Measurements from ENCODE around the gene PLAAT3.

PLAAT3 gene

GRCh38 chr11:63599211-63600122 lies 14.8 kb downstream of the PLAAT3 start:
- Histone ChIP-seq H3K9ac (ENCODE audit: low read length) (no peak overlapping the region), H3K9me3 (ENCODE audit: insufficient read depth, low read length) (no peaks in the 10 kb centered on the region), H3K36me3 (replicated peaks; ENCODE audit: low read depth, low read length) (no peaks in the 10 kb centered on the region), H3K27ac (ENCODE audit: low read length) (no peak overlapping the region), H3K4me1 (ENCODE audit: low read length) (peaks cover 2% of the 10 kb centered on the region), H3K79me2 (ENCODE audit: low read length) (0 out of 2 replicates have a peak, but pooled peaks cover 3% of the 10 kb centered on the region), H3K4me2 (ENCODE audit: low read length) (no peak overlapping the region), H2AFZ (ENCODE audit: low read depth, low read length) (no peak overlapping the region), H3K4me3 (ENCODE audit: low read length) (no peak overlapping the region), H3K27me3 (ENCODE audit: low read depth, low read length) (no peaks in the 10 kb centered on the region), H4K20me1 (ENCODE audit: insufficient read depth, low read length) (peaks cover 4% of the 10 kb centered on the region)
- TF ChIP-seq, protein P1, sequence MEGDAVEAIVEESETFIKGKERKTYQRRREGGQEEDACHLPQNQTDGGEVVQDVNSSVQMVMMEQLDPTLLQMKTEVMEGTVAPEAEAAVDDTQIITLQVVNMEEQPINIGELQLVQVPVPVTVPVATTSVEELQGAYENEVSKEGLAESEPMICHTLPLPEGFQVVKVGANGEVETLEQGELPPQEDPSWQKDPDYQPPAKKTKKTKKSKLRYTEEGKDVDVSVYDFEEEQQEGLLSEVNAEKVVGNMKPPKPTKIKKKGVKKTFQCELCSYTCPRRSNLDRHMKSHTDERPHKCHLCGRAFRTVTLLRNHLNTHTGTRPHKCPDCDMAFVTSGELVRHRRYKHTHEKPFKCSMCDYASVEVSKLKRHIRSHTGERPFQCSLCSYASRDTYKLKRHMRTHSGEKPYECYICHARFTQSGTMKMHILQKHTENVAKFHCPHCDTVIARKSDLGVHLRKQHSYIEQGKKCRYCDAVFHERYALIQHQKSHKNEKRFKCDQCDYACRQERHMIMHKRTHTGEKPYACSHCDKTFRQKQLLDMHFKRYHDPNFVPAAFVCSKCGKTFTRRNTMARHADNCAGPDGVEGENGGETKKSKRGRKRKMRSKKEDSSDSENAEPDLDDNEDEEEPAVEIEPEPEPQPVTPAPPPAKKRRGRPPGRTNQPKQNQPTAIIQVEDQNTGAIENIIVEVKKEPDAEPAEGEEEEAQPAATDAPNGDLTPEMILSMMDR (IDR thresholded peaks at IDR 0.05; ENCODE audit: low read depth, low read length) = no peak
- no peak for TF ChIP-seq EZH2phosphoT487 (IDR thresholded peaks at IDR 0.05; ENCODE audit: low read depth)

GRCh38 chr11:63598556-63598955 lies 15.7 kb downstream of the PLAAT3 start:
- Histone ChIP-seq H2AFZ (ENCODE audit: low read depth, low read length) (no peak overlapping the region), H3K4me2 (ENCODE audit: low read length) (no peak overlapping the region), H3K36me3 (replicated peaks; ENCODE audit: low read depth, low read length) (no peaks in the 10 kb centered on the region), H3K4me3 (ENCODE audit: low read length) (no peak overlapping the region), H3K9me3 (ENCODE audit: insufficient read depth, low read length) (no peaks in the 10 kb centered on the region), H3K79me2 (ENCODE audit: low read length) (0 out of 2 replicates have a peak, but pooled peaks cover 3% of the 10 kb centered on the region), H4K20me1 (ENCODE audit: insufficient read depth, low read length) (peaks cover 4% of the 10 kb centered on the region), H3K4me1 (ENCODE audit: low read length) (peaks cover 9% of the 10 kb centered on the region), H3K9ac (ENCODE audit: low read length) (no peak overlapping the region), H3K27ac (ENCODE audit: low read length) (no peak overlapping the region), H3K27me3 (ENCODE audit: low read depth, low read length) (no peaks in the 10 kb centered on the region)
- TF ChIP-seq EZH2phosphoT487 (IDR thresholded peaks at IDR 0.05; ENCODE audit: low read depth) = no peak
- TF ChIP-seq, protein P1 (IDR thresholded peaks at IDR 0.05; ENCODE audit: low read depth, low read length) = no peak

- Histone ChIP-seq H3K27me3 (ENCODE audit: low read depth, low read length) (no peaks in the 10 kb centered on the region), H3K79me2 (ENCODE audit: low read length) (no peaks in the 10 kb centered on the region), H3K36me3 (replicated peaks; ENCODE audit: low read depth, low read length) (no peaks in the 10 kb centered on the region), H3K4me2 (ENCODE audit: low read length) (no peak overlapping the region), H2AFZ (ENCODE audit: low read depth, low read length) (no peak overlapping the region), H3K4me3 (ENCODE audit: low read length) (no peak overlapping the region), H3K9me3 (ENCODE audit: insufficient read depth, low read length) (no peaks in the 10 kb centered on the region), H4K20me1 (ENCODE audit: insufficient read depth, low read length) (no peaks in the 10 kb centered on the region), H3K4me1 (ENCODE audit: low read length) (peaks cover 9% of the 10 kb centered on the region), H3K9ac (ENCODE audit: low read length) (no peak overlapping the region), H3K27ac (ENCODE audit: low read length) (no peak overlapping the region)
- TF ChIP-seq, protein P1 (IDR thresholded peaks at IDR 0.05; ENCODE audit: low read depth, low read length) = no peak
- no peak for TF ChIP-seq EZH2phosphoT487 (IDR thresholded peaks at IDR 0.05; ENCODE audit: low read depth)
Observed at GRCh38 chr11:63595296-63595695, 18.9 kb downstream of the PLAAT3 start.

- H3K4me2 ChIP-seq (ENCODE audit: low read length) = no peak overlapping the region
- H3K79me2 ChIP-seq (ENCODE audit: low read length) = no peaks in the 10 kb centered on the region
- no peak overlapping the region for H3K27ac ChIP-seq (ENCODE audit: low read length)
- no peak overlapping the region for H3K4me3 ChIP-seq (ENCODE audit: low read length)
- no peak overlapping the region for H2AFZ ChIP-seq (ENCODE audit: low read depth, low read length)
- H4K20me1 ChIP-seq (ENCODE audit: insufficient read depth, low read length) = no peaks in the 10 kb centered on the region
- no peaks in the 10 kb centered on the region for H3K27me3 ChIP-seq (ENCODE audit: low read depth, low read length)
- peaks cover 9% of the 10 kb centered on the region for H3K4me1 ChIP-seq (ENCODE audit: low read length)
- no peaks in the 10 kb centered on the region for H3K9me3 ChIP-seq (ENCODE audit: insufficient read depth, low read length)
- H3K9ac ChIP-seq (ENCODE audit: low read length) = no peak overlapping the region
- TF ChIP-seq EZH2phosphoT487 (IDR thresholded peaks at IDR 0.05; ENCODE audit: low read depth) = no peak
- TF ChIP-seq, protein P1 (IDR thresholded peaks at IDR 0.05; ENCODE audit: low read depth, low read length) = peak; percentile 78
- no peaks in the 10 kb centered on the region for H3K36me3 ChIP-seq (replicated peaks; ENCODE audit: low read depth, low read length)
Observed at GRCh38 chr11:63592975-63593395, 21.2 kb downstream of the PLAAT3 start.
